T-helper 1 cell (primary cell): ENCODE data around the gene TAOK2.

Experiments
- DNase-seq, 5 donors: peaks; one replicate each; pipeline ENCODE4 v3.0.0-alpha.2; 2012 to 2020

Gene TAOK2

GRCh38 chr16:29988346-29989075, 14.8 kb downstream of the TAOK2 start:
- no peak for DNase-seq

GRCh38 chr16:29989111-29989858, 15.6 kb downstream of the TAOK2 start:
- no peak for DNase-seq

DNA sequence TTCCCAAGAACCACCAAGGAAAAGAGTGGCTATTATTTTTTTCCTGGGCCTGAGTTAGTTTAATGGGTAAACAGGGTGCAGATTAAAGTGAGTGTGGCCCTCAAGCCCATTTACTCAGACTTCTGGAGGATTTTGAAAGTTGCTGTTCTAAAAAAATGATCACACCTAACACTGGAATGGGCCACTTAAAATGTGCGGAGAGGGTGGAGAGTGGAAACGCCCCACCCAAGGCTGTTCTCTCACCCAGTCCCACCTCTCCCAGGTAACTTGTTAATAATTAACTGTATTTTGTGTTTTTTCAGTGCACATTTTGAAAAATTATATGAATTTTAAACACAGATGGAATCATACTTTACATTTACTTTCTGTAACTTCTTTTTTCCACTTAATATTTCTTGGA, 16.4 kb downstream of the TAOK2 start:
- DNase-seq: no peak

DNA sequence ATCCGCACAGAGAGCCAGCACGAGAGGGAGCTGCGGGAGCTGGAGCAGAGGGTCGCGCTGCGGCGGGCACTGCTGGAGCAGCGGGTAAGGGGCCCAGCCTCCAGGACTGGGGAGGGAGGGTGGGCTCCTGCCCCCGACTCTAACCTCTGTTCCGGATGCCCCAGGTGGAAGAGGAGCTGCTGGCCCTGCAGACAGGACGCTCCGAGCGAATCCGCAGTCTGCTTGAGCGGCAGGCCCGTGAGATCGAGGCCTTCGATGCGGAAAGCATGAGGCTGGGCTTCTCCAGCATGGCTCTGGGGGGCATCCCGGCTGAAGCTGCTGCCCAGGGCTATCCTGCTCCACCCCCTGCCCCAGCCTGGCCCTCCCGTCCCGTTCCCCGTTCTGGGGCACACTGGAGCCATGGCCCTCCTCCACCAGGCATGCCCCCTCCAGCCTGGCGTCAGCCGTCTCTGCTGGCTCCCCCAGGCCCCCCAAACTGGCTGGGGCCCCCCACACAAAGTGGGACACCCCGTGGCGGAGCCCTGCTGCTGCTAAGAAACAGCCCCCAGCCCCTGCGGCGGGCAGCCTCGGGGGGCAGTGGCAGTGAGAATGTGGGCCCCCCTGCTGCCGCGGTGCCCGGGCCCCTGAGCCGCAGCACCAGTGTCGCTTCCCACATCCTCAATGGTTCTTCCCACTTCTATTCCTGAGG, 17.4 kb downstream of the TAOK2 start:
- DNase-seq: no peak

GRCh38 chr16:29991571-29991904, 17.9 kb downstream of the TAOK2 start:
- no peak for DNase-seq

- DNase-seq: no peak
Observed at GRCh38 chr16:29992344-29992967, 18.8 kb downstream of the TAOK2 start.

GRCh38 chr16:29993191-29993902, 19.7 kb downstream of the TAOK2 start:
- DNase-seq: no peak

GRCh38 chr16:29993903-29994599, 20.4 kb downstream of the TAOK2 start:
- DNase-seq: no peak

DNA sequence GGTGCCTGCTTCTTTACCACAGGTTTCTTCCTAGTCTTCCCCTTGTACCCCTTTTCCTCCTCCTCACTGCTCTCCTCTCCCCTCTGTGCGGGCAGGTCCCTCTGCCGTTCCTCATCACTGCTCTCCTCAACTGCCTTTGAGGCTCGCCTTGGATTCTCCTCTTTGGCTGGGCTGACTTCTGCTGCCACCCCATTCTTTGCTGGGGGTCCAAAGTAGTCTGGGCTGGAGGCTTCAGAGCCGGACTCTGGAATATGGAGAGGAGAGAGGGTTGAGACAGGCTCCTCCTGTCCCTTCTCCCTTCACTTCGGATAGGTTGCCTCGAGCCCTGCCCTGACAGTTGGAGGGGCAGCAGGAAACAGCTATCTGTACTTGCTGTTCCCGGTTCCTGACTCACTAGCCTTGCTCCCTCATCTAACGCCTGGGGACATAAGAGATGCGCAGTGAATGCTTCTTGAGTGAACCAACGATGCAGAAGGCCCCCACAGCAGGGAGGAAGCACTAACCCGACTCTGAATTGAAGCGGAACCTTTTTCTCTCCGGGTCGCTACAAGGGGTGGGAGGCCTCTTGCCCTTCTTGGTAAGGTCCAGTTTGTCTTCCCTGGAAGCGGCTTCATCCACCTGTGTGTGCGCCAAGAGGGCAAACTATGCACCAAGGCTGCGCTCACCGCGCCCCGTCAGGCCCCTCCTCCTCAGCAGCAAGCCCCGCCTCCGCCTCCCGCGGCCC, 21.1 kb downstream of the TAOK2 start:
- DNase-seq: no peak

- peak; percentile 73 to 90 (median 84) for DNase-seq
Observed at GRCh38 chr16:29995324-29995910, 21.7 kb downstream of the TAOK2 start, which contains the start of gene HIRIP3. HIRIP3 (minus strand) TSS chr16:29995617; CDS start chr16:29995605, 12 bp downstream.

DNA sequence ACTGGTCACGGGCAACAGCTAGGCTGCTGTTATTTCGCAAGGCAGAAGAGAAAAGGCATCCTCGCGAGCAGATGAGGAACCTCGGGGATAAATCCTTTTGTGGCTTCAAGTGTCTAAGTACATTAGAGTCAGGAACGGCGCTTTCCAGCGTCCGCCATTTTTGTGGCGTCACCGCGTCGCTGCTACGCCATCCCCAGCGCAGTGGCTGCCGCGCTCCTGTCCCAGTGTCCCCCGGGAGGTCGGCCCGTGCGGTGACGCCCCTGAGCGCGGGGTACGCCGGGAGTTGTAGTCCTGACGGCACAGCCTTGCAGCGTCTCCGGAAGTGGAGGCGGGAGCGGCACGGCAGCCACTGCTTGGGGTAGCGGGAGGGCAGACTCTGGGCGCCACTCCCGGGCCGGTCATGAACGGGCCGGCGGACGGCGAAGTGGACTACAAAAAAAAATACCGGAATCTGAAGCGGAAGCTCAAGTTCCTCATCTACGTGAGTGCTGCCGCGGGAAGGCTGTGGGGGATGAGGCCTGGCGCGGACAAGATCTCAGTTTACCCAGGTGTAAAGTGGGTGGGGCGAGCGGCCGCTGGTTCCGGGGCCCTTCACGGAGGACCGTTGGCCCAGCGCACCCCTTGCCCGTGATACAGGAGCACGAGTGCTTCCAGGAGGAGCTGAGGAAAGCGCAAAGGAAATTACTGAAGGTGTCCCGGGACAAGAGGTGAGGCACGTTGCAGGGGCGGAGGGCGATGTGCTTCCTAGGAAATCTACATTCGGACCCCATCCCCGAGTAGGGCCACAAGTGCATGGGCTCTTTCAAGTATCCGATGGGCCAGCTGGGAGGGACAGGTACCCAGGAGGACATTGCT, 22.5 kb downstream of the TAOK2 start, which contains the start of gene INO80E:
Gene INO80E (plus strand): TSS at position 331 of the 855 bp plus-strand sequence. CDS start 70 bp downstream, at position 401.
- peak; percentile 97 to 99 (median 98) for DNase-seq

DNA sequence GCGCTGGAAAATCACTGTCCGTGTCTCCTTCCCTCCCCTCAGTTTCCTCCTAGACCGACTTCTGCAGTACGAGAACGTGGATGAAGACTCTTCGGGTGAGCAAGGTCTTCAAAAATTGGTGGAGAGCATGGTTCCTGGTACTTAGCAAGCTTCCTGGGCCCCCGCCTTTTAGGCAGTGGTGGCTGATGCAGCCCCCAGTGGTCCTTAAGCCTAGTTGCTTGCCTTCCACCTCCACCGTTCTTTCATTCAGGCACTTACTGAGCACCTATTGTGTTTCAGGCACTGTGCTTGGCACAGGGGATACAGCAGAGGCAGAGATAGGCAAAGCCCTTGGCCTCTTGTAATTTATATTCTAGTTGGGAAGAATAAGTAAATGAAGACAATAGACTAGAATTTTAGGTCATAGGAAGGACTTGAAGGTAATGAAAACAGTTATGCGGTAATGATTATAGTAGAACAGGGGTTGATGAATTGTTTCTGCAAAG, 23.1 kb downstream of the TAOK2 start:
- no peak for DNase-seq

- no peak for DNase-seq
Observed at GRCh38 chr16:29999605-30000004, 25.9 kb downstream of the TAOK2 start.

- no peak for DNase-seq
Observed at GRCh38 chr16:30000735-30001631, 27.3 kb downstream of the TAOK2 start.

DNA sequence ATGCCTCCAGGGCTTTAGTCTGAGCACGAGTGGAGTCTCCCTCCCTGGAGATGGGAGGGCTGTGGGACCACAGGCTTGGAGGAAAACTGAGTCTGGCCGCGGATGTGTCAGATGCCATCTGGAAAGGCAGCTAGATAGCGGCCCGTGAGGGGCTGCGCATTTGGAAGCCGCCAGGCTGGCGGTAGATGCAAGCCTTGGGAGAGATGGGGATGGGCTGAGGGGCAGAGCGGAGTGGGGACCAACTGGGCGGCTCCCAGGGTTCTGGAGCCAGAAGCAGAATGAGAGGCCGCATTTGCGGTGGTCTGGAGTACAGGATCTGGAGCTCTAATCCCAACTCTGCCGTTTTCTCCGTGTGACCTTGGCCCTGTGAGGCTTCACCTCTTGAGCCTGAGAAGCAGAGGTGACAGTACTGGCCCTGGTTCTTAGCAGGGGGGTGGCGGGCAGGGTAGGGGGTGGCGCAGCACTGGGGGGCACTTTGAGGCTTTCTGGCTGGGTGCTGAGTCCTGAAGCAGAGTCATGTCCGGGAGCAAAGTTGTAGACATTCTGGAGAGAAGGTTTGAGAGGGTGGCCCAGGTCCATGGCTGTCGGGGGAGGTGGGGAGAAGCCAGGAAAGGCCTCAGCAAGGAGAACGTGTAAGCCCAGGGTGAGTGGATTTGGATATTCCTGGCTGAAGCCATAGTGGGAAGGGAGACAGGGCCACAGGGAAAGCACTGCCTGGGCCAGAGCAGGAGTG, 29.1 kb downstream of the TAOK2 start:
- DNase-seq: no peak

- DNase-seq: no peak
Observed at GRCh38 chr16:30003670-30004423, 30.2 kb downstream of the TAOK2 start.

DNA sequence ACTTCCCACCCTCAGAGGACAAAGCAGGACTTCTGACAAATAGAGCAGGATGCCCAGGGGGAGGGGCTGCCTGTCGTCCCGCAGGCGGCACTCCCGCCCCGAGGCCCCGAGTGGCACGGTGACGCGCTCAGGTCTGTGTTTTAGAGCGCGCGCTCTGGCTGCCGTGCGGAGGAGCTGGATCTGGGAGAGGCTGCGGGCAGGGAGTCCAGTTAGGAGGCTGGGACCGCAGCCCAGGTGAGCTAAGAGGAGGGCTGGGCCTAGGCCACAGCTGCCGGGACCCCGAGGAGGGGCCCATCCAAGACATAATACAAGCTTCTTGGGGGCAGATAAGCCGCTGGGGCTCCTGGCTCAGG, 30.7 kb downstream of the TAOK2 start:
- DNase-seq: no peak
